ENCODE results near the gene TMEM176A.

Gene TMEM176A

GRCh38 chr7:150820148-150820547, 19.6 kb downstream of the TMEM176A start:
- DNase-seq, result no peak

- no peak for DNase-seq
Observed at GRCh38 chr7:150820578-150821198, 20.1 kb downstream of the TMEM176A start.

- no peak for DNase-seq
Observed at GRCh38 chr7:150823043-150823442, 22.5 kb downstream of the TMEM176A start.

- DNase-seq, result no peak
Observed at GRCh38 chr7:150823484-150824126, 23.0 kb downstream of the TMEM176A start.

GRCh38 chr7:150824379-150825177, 24.0 kb downstream of the TMEM176A start:
- no peak for DNase-seq

- DNase-seq, result no peak
Observed at GRCh38 chr7:150826061-150826849, 25.7 kb downstream of the TMEM176A start.

- no peak for DNase-seq
Observed at GRCh38 chr7:150828384-150828783, 27.8 kb downstream of the TMEM176A start.

GRCh38 chr7:150829426-150829825, 28.9 kb downstream of the TMEM176A start:
- DNase-seq, result no peak

- DNase-seq, result no peak
Observed at GRCh38 chr7:150830937-150831336, 30.4 kb downstream of the TMEM176A start.

- no peak for DNase-seq
Observed at GRCh38 chr7:150831851-150832250, 31.3 kb downstream of the TMEM176A start.

- no peak for DNase-seq
Observed at GRCh38 chr7:150835019-150835418, 34.5 kb downstream of the TMEM176A start.

- no peak for DNase-seq
Observed at GRCh38 chr7:150835702-150836280, 35.2 kb downstream of the TMEM176A start.

GRCh38 chr7:150838965-150839650, 38.5 kb downstream of the TMEM176A start:
- no peak for DNase-seq

- no peak for DNase-seq
Observed at GRCh38 chr7:150842018-150842417, 41.4 kb downstream of the TMEM176A start.

GRCh38 chr7:150842716-150843115, 42.1 kb downstream of the TMEM176A start:
- no peak for DNase-seq

GRCh38 chr7:150845421-150845861, 44.9 kb downstream of the TMEM176A start:
- DNase-seq, result no peak

- no peak for DNase-seq
Observed at GRCh38 chr7:150846291-150847115, 45.9 kb downstream of the TMEM176A start.

GRCh38 chr7:150847536-150847935, 47.0 kb downstream of the TMEM176A start:
- DNase-seq, result no peak

- DNase-seq, result no peak
Observed at GRCh38 chr7:150848111-150848510, 47.5 kb downstream of the TMEM176A start.

- no peak for DNase-seq
Observed at GRCh38 chr7:150848561-150849115, 48.1 kb downstream of the TMEM176A start.

Measured in T-helper 2 cell (primary cell).